HG02763 (cell line): ENCODE results near the gene ABAT.
"Not testable (repeated sequence)": the region's sequence is repeated elsewhere in the genome, so short reads cannot be mapped to it uniquely, and the experiment has no call there.

Experiments
- ATAC-seq: cut with Tn5 transposase; IDR thresholded peaks from one replicate; pipeline ENCODE4 v1.9.1; 2021; ENCODE audit warnings: mild to moderate bottlenecking, moderate library complexity; ENCODE audit not compliant: unreplicated experiment

ABAT gene

GRCh38 chr16:8774208-8774607 is 99.8 kb downstream of the ABAT start:
- no peak for ATAC-seq

- ATAC-seq: no peak
Observed at GRCh38 chr16:8775359-8775758, 100.9 kb downstream of the ABAT start.

- ATAC-seq: no peak
Observed at GRCh38 chr16:8776129-8776584, 101.7 kb downstream of the ABAT start.

GRCh38 chr16:8777217-8777616 is 102.8 kb downstream of the ABAT start:
- ATAC-seq: no peak

- ATAC-seq: no peak
Observed at GRCh38 chr16:8781797-8782196, 107.4 kb downstream of the ABAT start.

- no peak for ATAC-seq
Observed at GRCh38 chr16:8782673-8783072, 108.3 kb downstream of the ABAT start.

- ATAC-seq: no peak
Observed at GRCh38 chr16:8785408-8785807, 111.0 kb downstream of the ABAT start.

- ATAC-seq: not testable (repeated sequence)
Observed at GRCh38 chr16:8786316-8786715, 111.9 kb downstream of the ABAT start.

- no peak for ATAC-seq
Observed at GRCh38 chr16:8788578-8789172, 114.3 kb downstream of the ABAT start.

GRCh38 chr16:8795091-8795490 is 120.7 kb downstream of the ABAT start:
- ATAC-seq: no peak

- ATAC-seq: no peak
Observed at GRCh38 chr16:8795818-8796217, 121.4 kb downstream of the ABAT start.

- ATAC-seq: no peak
Observed at GRCh38 chr16:8796469-8797363, 122.3 kb downstream of the ABAT start.

GRCh38 chr16:8797364-8798173 is 123.2 kb downstream of the ABAT start, which contains the start of the genes PMM2 and TMEM186:
PMM2 (plus strand) TSS chr16:8797839; CDS start chr16:8797883, 44 bp downstream.
TMEM186 (minus strand) TSS chr16:8797639; CDS start chr16:8797614, 25 bp downstream.
- ATAC-seq: peak; percentile 95

- ATAC-seq: peak; percentile 3
Observed at GRCh38 chr16:8798174-8798527, 123.7 kb downstream of the ABAT start.

GRCh38 chr16:8798535-8799157 is 124.2 kb downstream of the ABAT start:
- ATAC-seq: no peak

- no peak for ATAC-seq
Observed at GRCh38 chr16:8801701-8802100, 127.3 kb downstream of the ABAT start.

- ATAC-seq: not testable (repeated sequence)
Observed at GRCh38 chr16:8803733-8804132, 129.3 kb downstream of the ABAT start.

- no peak for ATAC-seq
Observed at GRCh38 chr16:8804313-8804712, 129.9 kb downstream of the ABAT start.

- no peak for ATAC-seq
Observed at GRCh38 chr16:8806272-8806983, 132.0 kb downstream of the ABAT start.

GRCh38 chr16:8807189-8807588 is 132.8 kb downstream of the ABAT start:
- ATAC-seq: no peak
